GM12873 (cell line): ENCODE results near the gene GLRX5.

ENCODE experiments used
- TF ChIP-seq, protein P1 (sequence below): IDR thresholded peaks from 2 replicates; pipeline ENCODE4 v1.5.1; 2012; ENCODE audit warnings: low read depth, mild to moderate bottlenecking, moderate library complexity, low read length, control low read depth; ENCODE audit not compliant: insufficient read depth; ENCODE audit errors: missing control alignments

The GLRX5 gene

DNA sequence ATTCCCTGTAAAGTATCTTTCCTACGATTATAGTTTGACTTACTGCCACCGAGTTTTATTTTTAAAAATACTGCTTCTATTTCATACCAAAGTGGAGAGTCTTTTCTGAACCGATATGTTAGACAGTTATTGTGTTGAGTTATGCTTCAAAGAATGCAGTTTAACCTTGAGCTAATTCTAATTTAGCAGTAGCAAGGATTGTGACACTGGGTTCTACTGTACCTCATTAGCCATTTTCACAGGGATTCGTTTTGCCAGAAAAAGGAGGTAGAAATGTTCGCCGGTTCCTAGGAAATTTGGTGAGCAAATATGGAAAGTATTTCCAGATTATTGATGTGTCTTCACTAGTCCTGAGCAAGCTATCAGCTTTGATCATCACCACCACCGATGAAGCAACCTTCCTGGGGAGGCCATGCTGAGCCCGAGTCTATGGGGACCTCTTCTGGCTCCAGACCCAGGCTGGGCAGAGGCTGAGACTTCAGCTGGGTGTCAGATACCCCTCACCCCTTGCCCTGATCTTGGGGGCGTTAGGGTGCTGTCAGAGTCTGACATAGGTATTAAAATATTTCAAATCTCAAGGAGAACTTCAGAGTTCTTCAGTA, 13.6 kb downstream of the GLRX5 start:
- TF ChIP-seq, protein P1, sequence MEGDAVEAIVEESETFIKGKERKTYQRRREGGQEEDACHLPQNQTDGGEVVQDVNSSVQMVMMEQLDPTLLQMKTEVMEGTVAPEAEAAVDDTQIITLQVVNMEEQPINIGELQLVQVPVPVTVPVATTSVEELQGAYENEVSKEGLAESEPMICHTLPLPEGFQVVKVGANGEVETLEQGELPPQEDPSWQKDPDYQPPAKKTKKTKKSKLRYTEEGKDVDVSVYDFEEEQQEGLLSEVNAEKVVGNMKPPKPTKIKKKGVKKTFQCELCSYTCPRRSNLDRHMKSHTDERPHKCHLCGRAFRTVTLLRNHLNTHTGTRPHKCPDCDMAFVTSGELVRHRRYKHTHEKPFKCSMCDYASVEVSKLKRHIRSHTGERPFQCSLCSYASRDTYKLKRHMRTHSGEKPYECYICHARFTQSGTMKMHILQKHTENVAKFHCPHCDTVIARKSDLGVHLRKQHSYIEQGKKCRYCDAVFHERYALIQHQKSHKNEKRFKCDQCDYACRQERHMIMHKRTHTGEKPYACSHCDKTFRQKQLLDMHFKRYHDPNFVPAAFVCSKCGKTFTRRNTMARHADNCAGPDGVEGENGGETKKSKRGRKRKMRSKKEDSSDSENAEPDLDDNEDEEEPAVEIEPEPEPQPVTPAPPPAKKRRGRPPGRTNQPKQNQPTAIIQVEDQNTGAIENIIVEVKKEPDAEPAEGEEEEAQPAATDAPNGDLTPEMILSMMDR: no peak

DNA sequence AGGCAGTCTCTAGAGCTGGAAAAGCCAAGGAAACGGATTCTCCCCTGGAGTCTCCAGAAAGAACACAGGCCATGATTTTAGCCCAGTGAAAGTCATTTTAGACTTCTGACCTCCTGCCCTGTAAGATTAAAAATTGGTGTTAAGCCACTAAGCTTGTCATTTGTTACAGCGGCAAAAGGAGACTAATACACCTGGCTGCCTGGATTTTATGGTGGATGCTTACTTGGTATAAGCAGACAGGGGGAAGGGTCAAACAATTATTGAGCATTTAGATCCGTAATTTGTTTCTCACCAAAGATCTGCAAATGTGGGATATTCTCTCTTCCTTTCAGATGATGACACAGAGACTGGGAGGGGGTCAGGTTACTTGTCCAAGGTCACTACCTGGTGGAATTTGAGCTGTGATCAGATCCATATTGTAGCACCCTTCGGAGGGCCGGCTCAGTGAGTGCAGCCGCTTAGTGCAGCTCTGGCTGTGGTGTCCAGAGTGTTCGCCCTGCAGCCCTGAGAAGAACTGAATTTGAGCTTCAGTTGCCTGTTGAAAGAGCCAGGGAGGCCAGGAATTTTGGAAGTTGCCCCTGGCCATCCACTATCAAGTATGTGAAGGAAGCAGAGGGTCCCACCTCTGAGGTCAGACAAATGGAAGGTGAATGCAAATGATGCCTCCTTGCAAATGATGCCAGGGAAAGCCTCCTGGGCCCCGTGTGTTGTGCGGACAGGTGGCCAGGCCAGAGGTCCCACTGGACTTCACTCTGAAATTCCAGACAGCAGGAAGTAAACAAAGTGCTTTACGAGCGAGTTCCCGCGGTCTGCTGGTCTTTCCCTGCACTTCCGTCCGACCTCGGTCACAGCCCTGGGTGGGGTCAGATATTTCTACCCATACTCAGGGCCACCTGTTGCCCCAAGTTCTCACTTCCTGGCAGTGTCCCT, 15.1 kb downstream of the GLRX5 start:
- TF ChIP-seq, protein P1: no peak

DNA sequence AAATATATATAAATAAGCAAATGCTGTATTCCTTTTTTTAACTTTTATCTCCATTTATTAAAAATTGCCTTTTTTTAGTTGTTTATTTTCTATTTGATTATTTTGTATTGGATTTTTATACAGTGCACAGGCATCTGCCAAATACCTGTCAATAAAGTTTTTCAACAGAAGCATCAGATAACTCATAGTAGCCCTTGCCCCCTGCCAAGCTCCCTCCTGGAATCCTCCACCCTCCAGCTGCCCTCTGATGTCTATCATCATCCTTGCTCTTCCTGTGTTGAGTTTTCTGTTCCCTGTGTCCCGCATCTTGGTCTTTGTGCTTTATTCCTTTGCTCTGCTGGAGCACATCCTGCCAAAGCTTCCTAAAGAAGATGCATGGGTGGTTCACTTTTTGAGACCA, 16.6 kb downstream of the GLRX5 start:
- TF ChIP-seq, protein P1: no peak

DNA sequence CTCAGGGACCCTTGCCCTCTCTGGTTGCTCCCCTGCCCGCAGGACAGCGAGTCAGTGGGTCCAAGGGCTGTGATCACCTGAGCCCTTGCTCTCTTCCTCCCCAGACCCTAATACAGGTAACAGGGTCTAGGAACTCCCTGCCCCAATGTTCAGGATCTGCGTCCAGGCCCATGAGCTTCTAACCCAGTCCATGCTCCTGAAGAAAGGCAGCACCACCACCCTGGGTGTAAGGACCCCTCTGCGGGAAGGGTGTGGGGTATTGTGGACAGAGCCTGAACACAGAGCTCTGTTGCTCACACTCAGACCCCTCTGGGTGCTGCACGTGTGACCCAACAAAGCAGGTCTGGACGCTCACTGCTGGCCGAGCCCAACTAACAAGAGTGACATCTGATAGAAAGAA, 18.3 kb downstream of the GLRX5 start:
- TF ChIP-seq, protein P1: no peak

DNA sequence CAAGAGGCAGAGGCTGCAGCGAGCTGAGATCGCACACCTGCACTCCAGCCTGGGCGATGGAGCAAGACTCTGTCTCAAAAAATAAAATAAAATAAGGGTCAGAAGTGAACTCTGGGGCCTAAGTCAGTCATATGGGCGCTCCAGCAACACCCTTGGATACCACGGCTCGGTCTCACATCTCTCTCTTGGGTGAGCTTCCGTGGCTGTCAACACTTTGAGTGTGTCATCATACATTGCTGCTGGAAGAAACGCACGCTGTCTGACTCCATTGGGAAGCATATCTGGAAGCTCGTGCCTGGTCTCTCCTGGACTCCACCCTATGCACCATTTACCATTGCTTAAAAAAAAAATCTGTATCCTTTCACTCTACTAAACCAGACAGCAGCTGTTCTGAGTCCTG, 20.2 kb downstream of the GLRX5 start:
- TF ChIP-seq, protein P1: no peak

DNA sequence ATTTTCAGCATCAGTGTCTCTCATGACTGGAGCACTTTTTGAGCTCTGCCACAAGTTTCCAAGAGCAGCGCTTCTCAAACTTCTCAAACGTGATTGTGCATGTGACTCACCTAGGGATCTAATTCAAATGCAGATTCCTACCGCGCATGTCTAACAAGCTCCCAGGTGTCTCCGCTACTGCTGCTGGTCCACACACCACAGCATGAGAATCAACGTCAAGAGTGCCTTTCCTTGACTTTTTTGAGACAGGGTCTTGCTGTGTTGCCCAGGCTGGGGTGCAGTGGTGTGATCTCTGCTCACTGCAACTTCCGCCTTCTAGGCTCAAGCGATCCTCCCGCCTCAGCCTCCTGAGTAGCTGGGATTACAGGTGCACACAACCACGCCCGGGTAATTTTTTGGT, 22.4 kb downstream of the GLRX5 start:
- TF ChIP-seq, protein P1: no peak

DNA sequence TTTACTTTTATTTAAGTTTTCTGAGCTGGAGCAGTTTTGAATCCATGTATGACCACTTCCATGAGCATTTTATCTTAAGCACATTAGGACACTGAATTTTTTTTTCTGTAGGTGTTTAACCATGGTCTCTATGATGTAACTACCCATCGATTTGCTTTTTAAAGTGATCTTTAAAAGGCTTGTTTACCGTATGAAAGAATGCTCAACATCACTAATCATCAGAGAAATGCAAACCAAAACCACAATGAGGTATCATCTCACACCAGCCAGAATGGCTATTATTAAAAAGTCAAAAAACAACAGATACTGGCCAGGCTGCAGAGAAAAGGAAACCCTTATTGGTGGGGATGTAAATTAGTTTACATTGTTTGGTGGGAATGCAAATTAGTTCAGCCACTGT, 23.0 kb downstream of the GLRX5 start:
- TF ChIP-seq, protein P1: no peak
